Islet precursor cell (in vitro differentiated cells): ENCODE data around the gene HYLS1.

Source experiments
- DNase-seq: peaks from one replicate; pipeline ENCODE4 v3.0.0-alpha.2; 2018

Gene HYLS1

GRCh38 chr11:125935056-125935455, 47.6 kb downstream of the HYLS1 start:
- DNase-seq = no peak

DNA sequence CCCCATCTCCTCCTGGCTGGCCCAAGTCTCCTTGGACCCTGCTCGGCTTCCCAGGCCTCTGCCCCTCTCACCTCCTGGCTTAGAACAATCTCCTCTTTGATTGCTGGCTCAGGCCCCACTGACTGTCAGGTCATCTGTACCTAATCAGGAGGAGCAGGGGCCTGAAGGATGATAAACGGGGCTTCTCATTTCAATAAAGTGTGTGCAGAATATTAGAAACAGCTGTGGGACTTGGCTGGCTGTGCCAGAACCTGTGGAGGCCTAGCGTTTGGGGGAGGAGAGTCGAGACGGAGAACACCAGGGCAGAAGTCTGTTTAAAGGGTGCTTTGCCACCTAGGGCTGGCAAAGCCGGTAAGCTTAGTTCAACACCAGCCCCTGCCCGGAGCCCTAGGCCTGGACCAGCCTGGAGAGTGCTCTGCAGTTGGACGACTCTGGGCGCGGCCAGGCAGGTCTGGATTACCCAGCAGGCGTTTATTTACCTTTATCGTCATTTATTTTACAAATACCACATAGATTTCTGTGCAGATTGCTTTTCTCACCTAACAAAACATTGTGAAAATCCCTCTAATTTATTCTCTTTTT, 48.2 kb downstream of the HYLS1 start:
- DNase-seq = no peak

DNA sequence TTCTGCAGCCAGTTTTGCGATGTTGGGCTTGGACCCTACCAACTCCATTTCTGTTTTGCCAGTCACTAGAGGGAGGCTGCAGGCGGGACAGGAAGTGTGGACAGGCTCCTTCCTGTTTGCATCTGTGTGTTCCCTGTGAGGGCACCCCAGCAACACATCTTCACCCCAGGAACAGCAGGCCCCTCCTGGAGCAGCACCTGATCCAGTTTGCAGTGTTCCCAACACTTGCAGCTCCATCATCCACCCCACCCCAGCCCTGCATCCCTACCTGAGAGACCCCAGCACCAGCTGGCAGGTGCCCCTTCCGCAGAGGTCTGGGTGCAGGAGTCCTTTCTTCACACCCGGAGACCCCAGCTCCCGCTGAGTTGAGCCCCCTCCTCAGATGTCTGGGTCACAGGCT, 51.0 kb downstream of the HYLS1 start:
- DNase-seq = no peak

- no peak for DNase-seq
Observed at GRCh38 chr11:125939081-125939521, 51.6 kb downstream of the HYLS1 start.

DNA sequence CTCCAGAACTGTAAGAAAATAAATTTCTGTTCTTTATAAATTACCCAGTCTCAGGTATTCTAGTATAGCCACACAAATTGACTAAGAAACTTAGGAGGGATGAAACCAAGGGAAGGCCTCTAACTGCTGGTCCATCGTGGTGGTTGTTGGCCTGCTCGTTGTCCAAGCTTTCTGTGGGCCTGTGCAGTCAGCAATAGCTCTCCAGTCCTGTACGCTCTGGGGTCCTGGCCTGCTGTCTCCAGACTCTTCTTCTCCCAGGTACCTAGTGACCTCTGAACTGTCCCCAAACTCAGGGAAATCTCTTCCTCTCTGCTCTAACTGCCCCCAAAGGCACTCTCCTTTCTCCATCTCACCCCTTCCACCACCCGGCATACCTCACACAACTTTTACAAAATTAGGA, 52.7 kb downstream of the HYLS1 start:
- no peak for DNase-seq

GRCh38 chr11:125941267-125941618, 53.8 kb downstream of the HYLS1 start:
- DNase-seq = no peak

DNA sequence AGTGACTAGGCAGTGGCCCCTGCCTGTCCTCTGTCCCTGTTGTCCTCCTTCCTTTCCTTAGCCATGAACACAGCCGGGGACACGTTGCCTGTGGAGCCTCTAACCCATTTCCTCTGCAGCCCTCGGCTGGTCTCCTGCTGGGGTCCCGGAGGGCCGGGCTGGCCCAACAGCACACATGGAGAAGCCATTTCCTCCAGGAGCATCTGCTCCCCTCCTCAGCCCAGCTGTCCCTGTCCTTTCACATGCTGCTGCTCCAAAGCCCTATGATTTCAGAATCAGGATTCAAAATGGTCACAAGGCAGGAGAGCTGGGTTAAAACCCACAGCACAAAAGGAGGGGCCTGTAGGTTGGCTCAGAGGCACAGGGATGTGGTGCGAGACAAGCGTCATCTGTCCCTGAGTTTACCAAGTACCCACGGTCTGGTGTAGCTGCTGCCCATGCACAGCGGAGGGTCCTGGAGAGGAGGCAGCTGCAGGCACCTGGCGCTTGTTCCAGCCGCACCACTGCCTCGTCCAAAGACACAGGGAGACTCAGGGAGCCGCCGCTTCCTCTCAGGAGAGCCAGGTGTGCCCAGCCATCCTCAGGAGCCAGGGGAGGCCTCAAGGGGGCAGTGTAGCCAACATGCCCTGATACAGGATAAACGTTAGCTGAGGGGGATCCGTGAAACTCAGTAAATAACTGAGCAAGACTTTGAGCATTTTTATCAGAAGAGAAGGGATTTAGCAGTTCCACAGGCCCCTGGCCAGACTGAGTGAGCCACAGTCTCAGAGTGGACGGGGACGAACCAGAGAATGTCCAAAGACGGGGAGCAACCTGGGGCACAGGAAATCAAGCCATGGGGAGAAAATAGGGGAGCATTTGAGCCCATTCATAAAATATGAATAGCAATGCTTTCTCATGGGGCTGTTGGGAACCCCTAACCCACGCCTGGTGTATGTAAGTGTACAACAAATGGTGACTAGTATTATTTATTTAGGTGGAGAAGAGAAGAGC, 54.4 kb downstream of the HYLS1 start:
- peak; percentile 87 for DNase-seq

GRCh38 chr11:125942771-125943428, 55.4 kb downstream of the HYLS1 start:
- no peak for DNase-seq

DNA sequence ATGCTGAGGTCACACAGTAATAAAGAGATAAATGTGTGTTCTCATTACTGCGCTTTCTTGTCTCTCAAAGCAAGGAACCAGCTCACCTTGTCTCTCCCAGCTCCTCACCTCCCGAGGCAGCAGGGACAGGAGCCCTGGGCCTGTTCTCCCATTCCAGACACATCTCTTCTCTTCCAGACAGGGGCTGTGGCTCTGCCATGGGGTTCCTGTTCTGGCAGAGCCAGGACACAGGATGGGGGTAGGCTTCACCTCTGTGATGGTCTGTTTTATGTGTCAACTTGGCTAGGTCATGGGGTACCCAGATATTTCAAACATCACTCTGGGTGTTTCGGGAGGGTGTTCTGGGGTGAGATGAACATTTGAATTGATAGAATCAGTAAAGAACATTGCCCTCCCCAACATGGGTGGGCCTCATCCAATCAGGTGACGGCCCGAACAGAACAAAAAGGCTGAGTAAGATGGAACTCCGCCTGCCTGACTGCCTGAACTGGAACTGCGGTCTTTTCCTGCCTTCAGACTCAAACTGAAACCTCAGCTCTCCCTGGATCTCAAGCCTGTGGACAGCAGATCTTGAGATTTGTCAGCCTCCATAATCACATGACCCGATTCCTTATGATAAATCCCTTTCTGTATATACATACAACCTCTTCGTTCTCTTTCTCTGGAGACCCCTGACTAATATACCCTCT, 56.3 kb downstream of the HYLS1 start:
- DNase-seq = no peak

DNA sequence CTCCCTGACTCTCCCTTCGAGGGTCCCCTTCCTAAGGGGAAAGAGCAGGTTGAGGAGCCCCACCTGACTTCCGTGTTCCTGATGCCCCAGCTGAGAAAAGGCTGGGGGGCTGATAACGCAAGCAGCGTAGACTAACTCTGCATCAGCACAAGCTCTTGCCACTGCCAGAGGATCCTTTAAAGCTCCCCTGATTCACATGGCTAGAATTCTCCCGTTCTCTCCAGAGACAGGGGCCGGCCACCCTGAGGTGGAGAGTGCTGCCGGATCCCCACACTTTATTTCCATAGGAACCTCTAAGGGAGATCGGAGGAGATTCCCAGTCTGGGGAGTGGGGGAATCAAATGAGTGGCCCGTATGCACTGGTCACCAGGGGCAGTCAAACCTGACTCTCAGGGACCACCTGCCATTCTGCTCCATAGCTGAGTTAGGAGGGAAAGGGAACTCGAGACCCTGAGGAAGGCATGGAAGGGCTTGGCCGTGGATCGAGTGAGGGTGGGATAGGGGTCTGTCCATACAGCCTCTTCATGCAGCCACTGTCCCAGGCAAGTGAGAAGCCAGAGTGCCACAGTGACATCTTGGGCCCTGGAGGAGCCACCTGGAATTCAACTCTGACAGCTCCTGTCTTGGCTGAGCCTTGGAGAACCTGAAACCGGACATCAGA, 57.0 kb downstream of the HYLS1 start:
- no peak for DNase-seq

- DNase-seq = no peak
Observed at GRCh38 chr11:125945011-125945796, 57.7 kb downstream of the HYLS1 start.

DNA sequence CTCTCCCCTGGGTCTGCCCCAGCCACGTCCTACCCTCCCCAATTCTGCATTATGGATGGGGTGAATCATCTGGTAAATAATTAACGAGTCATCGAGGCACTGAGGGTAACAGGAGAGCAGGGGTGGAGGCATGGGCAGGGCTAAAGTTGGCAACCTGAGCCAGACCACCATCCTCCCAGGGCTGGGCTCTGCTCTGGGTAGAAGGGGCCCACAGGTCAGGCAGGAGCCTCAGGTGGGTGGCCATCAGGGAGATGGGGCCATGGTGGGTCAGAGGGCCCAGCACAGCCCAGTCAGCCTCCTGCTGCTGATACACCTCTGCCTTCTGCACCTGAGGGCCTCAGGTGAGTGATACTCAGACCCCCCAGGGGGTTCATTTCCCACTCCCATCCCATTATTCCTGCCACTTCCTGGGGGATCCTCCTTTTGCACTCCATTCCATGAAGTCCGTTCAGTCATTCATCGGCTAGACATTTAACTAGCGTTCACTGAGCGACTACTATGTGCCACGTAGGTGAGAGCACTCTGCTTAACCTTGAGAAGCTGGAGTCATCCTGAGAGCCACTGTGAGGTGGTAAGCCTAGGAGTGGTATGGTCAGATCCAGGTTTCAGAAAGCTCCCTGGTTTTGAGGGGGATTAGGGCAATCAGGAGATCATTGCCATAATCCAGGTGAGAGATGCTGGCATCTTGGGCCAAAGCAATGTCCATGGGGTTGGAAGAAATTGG, 58.5 kb downstream of the HYLS1 start, which contains the start of gene VSIG10L2:
Gene VSIG10L2 (plus strand): TSS at position 248 of the 724 bp plus-strand sequence. CDS start 12 bp downstream, at position 260.
- DNase-seq = no peak

DNA sequence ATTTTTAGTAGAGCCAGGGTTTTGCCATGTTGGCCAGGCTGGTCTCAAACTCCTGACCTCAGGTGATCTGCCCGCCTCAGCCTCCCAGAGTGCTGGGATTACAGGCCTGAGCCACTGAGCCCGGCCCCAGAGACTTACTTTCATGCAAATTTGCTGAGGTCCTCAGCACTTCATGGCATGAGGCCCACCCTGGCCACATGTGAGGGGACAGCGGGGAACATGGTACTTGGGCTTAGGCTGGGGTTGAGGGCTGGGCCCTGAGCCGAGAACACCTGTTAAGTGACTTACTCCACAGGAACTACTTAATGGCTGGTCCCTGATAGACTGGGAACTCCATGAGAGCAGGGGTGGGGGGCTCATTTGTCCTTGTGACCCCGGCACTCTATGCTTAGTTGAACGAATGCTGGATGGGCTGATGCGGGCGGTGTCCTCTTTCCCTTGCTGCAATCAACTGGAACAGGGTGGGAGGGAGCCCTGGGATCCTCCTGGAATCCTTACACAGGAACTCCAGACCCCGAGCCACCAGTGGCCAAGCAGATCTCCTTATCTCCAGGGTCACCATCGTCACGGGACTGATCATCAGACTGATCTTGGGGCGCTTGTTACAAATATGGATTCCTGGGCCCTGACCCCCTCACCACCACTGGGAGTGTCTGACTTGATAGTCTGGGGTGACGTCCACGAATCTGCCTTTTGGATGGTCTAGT, 59.4 kb downstream of the HYLS1 start:
- DNase-seq = no peak

DNA sequence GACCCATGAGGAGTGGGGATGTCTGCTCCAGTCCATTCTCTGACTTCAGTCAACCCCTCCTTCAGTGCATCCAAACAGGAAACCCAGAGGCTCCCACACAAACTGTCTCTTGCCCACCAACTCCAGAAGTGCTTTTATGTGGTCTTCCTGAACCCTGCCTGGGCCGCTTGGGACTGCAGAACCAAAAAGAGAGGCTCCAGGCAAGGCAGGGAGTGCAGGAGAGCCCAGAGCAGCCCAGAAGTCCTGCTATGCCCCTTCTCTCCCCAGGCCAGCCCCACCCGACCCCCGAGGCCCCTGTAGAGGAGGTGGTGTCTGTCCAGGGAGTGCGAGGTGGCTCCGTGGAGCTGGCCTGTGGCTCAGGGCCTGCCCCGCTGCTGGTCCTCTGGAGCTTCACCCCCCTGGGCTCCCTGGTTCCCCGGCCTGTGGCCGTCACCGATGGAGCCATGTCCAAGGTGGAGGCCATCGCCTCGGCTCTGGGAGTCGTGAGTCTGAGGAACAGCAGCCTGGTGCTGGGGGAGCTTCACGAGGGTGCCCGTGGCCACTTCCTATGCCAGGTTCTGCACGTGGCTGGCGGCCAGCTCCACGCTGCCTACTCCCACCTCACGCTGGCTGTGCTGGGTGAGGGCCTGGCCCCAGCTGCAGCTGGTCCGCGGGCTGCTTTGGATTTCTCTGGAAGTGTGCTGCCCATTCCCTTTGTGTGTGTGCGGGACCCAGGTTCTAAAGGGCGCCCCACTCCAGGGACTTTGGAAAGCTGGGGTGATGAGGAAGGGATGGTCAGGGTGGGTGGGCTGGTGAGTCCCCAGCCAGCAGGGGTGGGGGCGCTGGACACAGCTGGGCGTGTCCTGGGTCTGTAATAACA, 60.2 kb downstream of the HYLS1 start:
- DNase-seq = no peak

DNA sequence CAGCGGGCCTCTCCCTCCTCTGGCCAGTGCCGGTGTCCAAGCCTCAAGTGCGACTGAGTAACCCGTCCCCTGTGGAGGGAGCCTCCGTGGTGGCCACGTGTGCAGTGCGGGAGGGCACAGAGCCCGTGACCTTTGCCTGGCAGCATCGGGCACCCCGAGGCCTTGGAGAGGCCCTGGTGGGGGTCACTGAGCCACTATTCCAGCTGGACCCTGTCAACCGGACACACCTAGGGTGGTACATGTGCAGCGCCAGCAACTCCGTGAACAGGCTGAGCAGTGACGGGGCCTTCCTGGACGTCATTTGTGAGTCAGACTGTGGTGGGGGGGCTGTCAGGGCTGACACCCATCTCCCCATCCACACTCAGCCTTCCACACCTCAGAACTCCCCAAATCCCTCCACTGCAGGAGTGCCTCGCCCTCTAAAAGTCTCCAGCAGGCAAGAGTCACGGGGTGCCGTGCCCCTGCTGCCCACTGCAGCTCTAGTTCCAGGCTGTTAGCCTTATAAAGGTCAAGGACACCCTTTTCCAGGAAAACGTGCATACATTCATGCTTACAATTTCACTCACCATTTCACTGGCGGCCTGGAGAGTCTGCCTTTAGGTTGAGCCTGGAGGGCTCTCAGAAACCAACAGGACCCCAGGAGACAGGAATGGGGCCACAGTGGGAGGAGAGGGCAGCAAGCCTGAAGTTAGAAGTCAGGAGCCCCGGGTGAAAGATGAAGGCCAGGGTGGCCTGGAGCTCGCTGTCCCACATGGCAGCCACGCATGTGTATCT, 61.0 kb downstream of the HYLS1 start:
- DNase-seq = no peak

- DNase-seq = no peak
Observed at GRCh38 chr11:125949271-125950177, 62.1 kb downstream of the HYLS1 start.

GRCh38 chr11:125950178-125950490, 62.7 kb downstream of the HYLS1 start:
- no peak for DNase-seq
